HG03571 (cell line): ENCODE data around the gene COPZ2.
"Not testable (repeated sequence)": the region's sequence is repeated elsewhere in the genome, so short reads cannot be mapped to it uniquely, and the experiment has no call there.

Source experiments
- ATAC-seq: cut with Tn5 transposase; IDR thresholded peaks from one replicate; pipeline ENCODE4 v1.9.1; 2021; ENCODE audit not compliant: unreplicated experiment

Gene COPZ2

DNA sequence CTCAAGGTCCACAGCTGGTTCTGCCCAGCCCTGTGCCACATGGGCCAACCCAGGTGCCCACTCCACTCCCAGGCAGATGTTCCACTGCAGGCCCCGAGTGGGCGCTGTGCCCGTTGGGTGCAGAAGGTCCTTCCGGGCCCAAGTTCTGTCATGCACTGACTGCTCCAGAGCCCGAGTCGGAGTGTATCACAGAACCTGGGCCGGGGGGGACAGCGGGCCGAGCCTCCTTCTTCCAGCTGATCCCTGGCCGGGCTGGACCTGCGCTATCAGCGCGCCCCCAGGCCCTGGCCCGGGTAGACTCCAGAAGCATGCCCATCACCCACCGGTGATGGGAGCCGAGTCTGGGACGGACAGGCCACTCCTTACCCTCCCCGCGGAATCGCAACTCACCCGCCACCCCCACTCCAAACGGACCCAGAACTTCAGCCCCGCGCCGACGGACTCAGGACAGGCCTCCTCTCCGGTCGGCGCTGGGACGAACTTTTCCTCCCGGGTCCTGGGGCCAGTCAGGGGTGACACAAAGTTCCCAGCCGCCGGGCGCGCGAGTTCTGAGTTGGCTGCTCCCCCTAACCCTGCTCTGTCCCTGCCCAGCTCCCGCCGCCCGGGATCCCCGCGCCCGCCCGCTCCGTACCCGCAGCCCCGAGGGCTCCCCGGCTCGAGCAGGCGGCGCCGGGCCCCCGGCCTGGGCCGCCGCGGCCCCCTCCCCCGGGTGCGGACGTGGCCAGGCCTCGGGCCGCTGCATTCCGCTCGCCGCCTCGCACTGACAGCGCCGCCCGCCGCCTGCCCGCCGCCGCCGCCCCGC lies at the start of gene COPZ2:
Gene COPZ2, minus strand, starts transcription at position 762 of the 802 bp plus-strand sequence. Its CDS starts 20 bp downstream, at position 742.
- no peak for ATAC-seq

GRCh38 chr17:48084932-48085331 lies 47.3 kb upstream of the COPZ2 start:
- no peak for ATAC-seq

DNA sequence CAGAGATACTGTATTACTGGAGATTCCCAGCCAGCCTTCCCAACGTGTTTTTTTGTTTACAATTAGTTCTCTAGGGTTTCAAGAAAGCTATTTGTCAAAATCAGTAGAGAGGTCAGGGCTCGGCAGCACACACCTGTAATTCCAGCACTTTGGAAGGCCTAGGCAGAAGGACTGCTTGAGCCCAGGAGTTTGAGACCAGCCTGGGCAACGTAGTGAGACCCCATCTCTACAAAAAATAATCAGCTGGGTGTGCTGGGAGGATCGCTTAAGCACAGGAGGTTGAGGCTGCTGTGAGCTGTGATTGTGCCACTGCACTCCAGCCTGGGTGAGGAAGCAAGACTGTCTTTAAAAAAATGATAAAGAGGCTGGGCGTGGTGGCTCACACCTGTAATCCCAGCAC lies 44.3 kb upstream of the COPZ2 start:
- no peak for ATAC-seq

DNA sequence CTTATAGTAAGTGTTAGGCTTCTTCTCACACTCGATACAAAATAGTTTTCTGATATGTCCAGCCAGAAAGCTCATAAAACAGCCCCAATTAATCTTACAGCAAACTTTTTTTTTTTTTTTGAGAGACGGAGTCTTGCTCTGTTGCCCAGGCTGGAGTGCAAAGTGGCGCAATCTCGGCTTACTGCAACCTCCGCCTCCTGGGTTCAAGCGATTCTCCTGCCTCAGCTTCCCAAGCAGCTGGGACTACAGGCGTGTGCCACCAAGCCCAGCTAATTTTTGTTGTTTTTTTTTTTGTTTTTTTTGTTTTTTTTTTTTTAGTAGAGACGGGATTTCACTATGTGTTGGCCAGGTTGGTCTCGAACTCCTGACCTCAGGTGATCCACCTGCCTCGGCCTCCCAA lies 39.6 kb upstream of the COPZ2 start:
- ATAC-seq = not testable (repeated sequence)

GRCh38 chr17:48074322-48075081 lies 36.9 kb upstream of the COPZ2 start:
- no peak for ATAC-seq

DNA sequence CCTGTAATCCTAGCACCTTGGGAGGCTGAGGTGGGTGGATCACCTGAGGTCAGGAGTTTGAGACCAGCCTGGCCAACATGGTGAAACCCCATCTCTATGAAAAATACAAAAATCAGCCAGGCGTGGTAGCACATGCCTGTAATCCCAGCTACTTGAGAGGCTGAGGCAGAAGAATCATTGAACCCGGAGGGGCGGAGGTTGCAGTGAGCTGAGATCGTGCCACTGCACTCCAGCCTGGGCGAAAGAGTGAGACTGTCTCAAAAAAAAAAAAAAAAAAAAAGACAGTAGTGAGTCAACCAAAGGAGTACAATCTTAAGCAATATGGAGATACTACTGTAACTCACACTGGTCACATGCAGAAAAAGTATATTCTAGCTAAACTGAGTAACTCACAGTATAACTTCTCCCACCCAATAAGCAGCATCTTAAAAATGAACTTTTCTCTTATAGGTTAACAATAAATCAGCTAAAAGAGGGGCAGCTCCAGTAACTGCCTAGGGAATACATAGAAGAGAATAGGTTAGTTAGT lies 36.0 kb upstream of the COPZ2 start:
- not testable (repeated sequence) for ATAC-seq

DNA sequence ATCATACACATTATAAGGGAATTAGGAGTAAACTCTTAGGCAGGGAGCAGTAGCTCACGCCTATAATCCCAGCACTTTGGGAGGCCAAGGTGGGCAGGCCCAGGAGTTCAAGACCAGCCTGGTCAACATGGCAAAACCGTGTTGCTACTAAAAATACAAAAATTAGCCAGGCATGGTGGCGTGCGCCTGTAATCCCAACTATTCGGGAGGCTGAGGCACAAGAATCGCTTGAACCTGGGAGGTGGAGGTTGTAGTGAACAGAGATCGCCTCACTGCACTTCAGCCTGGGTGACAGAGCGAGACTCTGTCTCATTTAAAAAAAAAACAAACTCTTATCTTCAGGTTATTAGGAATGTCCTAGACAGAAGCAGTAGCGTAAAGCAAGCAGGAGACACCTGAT lies 35.2 kb upstream of the COPZ2 start:
- ATAC-seq = not testable (repeated sequence)

DNA sequence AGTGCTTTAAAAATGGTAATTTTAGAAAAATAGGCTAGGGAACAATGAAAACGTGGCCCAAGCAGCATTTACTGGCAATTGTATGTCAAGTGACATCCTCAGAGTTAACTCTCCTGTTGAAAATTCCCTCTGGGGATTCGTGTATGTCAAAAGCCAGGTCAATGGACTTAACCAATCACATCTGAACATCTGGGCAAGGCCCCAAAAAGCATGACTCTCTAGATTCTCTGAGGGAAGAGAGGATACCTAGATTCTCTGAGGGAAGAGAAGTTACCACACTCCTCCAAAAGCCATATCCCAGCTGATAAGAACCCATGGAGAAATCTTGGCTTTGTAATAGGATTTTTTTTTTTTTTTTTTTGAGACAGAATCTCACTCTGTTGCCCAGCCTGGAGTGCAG lies 34.1 kb upstream of the COPZ2 start:
- no peak for ATAC-seq

DNA sequence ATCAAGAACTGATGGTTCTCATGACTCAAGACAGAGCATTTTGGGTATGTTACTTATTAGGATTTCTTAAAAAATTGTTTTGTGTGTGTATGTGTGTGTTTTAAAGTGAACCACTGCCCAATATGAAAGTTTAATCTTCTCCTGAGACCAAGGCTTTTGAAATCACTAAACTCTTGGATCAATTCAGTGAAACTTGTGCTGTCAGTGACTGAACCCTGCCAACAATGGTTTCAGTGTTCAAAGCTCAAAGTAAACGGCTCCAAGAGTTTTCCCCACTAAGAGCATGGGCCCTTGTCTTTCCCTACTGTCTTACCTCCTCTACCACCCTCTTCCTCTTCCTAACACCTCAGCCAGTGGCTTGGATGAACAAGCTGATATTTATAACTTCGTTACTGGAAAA lies 32.6 kb upstream of the COPZ2 start:
- ATAC-seq = no peak

DNA sequence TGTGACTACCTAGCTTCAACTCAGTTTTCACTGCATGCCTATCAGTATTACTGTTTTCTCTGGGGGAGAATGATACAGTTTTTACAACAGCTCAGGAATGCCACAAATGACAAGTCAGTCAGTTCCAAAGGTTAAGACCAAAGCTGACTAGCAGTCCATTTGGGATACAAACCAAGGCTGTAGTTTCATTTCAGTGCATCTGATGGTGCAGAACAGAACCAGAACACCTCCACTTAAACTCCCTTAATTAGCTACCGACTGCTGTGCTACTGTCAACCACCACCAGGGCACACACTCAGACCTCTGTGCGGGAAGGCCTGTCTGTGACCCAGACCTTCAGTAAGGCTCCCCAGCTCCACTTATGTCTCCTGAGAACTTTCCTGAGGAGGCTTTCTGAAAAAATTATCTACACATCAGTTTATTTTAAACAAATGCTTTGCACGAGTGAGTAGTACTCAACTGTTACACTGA lies 30.9 kb upstream of the COPZ2 start:
- ATAC-seq = no peak

DNA sequence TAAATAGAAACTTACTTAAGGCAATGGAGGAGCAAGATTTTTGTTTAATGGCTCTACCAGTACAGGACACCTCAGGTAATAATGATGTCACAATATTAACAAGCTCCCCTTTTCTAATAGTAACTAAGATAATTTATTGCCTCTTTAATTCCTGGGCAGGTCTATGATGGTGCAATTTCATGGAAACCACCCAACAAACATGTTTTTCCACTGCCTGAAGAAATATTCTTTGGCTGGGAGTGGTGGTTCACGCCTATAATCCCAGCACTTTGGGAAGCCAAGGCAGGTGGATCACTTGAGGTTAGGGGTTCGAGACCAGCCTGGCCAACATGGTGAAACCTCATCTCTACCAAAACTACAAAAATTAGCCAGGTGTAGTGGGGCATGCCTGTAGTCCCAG lies 30.2 kb upstream of the COPZ2 start:
- ATAC-seq = not testable (repeated sequence)

DNA sequence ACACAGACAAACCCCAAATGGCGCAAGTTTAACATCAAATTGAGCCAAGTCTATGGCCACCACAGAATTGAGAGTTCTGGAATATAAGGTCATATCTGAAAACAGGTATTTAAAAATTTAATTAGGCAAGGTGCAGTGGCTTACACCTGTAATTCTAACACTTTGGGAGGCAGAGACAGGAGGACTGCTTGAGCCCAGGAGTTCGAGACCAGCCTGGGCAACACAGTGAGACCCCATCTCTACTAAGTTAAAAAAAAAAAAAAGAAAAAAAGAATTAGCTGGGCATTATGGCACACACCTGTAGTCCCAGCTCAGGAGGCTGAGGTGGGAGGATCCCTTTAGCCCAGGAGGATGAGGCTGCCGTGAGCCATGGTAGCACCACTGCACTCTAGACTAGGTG lies 29.6 kb upstream of the COPZ2 start:
- ATAC-seq = no peak

- no peak for ATAC-seq
These were observed 29.1 kb upstream of the COPZ2 start for GRCh38 chr17:48066656-48067055.

DNA sequence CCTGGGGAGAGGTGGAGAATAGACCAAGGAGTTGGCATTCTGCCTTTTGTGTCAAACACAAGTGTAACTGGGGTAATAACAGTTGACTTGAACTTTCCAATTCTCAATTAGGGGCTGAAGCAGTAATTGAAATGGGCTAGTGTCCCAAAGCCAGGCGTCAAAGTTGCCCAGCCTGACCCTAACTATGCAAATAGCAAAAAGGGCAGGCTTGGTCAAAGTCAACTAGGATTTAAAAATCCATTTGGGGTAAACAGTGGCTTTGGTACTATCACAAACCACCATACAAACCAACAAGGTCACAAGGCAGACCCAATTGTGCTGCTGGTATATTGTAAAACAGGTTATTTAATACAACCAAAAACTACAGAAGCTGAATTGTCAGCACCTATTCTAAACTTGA lies 28.6 kb upstream of the COPZ2 start:
- ATAC-seq = no peak

DNA sequence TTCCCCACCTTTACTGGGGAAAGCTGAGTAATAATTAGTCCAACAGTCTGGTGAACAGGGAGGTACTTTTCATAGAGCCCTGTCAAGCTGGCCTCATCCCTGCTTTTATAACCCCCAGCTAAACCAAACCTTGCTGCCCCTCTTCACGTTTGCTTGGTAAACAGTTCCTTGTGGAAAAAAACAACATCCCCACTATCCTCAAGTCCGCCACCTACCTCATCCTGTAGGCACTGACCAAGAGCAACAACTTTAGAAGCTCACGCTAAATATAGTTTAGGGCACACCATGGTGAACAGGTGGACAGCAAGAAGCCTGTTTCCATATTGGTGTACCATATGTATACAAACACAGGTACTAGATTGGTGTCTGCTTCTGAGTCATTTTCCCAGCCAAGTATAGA lies 27.0 kb upstream of the COPZ2 start:
- ATAC-seq = no peak

GRCh38 chr17:48062273-48062672 lies 24.7 kb upstream of the COPZ2 start:
- no peak for ATAC-seq

DNA sequence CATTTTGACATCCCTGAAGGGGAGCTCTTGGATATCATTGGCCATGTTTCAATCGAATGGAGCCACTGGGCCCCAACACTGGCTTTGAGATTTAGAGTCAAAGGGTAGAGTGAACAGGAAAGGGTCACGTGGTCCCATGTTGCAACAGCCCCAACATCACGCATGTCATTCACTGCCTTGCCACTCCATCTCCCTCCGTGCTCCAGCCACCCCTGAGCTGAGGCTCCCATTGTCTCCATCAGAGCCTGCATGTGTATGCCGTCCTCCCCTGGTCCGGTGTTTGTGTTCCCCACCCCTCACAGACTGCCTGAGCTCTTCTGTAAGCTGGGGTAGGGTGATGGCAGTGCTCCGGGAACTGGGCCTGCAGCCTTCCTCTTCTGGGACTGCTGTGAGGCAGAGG lies 22.7 kb upstream of the COPZ2 start:
- ATAC-seq = no peak

DNA sequence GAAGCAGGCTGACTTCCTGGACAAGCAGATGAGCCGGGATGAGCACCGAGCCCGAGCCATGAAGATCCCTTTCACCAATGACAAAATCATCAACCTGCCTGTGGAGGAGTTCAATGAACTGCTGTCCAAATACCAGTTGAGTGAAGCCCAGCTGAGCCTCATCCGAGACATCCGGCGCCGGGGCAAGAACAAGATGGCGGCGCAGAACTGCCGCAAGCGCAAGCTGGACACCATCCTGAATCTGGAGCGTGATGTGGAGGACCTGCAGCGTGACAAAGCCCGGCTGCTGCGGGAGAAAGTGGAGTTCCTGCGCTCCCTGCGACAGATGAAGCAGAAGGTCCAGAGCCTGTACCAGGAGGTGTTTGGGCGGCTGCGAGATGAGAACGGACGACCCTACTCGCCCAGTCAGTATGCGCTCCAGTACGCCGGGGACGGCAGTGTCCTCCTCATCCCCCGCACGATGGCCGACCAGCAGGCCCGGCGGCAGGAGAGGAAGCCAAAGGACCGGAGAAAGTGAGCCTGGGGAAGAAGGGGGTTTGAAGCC lies 21.6 kb upstream of the COPZ2 start:
- no peak for ATAC-seq

GRCh38 chr17:48058393-48059124 lies 21.0 kb upstream of the COPZ2 start:
- ATAC-seq = no peak

DNA sequence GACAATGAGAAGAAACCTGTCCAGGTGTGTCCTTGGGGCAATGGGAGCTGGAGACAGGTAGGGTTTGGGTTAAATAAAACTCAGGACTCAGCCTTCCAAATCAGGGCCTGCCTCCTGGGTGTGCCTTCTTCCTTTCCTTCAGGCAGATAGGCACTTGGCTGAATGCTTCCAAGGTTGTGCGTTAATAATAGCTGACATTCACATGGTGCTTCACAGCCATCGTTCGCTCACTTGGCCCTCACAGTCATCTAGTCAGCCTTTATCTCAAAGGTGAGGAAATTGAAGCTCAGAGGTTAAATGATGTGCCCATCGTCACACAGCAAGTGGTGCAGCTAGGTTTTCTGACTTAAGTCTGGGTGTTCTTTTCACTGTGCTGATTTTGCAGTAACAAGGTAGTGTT lies 20.0 kb upstream of the COPZ2 start:
- no peak for ATAC-seq

DNA sequence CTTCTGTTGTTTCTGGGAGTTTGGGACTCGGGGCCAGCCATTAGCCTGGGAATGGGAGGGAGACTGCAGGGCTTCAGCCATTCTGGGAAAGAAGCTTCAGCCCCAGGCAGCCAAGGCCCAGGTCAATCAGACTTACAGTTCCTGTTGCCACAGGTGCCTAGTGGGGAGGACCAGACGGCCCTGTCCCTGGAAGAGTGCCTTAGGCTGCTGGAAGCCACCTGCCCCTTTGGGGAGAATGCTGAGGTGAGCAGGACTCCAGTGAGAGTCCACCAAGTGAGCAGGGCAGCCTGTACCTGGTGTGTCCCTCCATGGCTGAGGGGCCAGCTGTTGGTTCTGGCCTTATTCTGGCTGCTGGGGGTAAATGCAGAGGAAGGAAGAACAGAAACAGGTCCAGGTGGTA lies 19.3 kb upstream of the COPZ2 start:
- ATAC-seq = no peak
